Esophagus (tissue), 2 donors: Measurements from ENCODE around the gene ESR1. TPM values are rescaled to one million over a fixed set of nuclear protein-coding genes. Genes with fewer than 3 reads are reported as not detected.
"Not testable (repeated sequence)": the region's sequence is repeated elsewhere in the genome, so short reads cannot be mapped to it uniquely, and the experiment has no call there.

Experiments used
- H3K27ac ChIP-seq, 2 donors: one replicate each; pipeline ENCODE4 v1.5.1; 2013; ENCODE audit warnings: low read depth in 2 of 2, mild to moderate bottlenecking in 2 of 2, inconsistent platforms in 1 of 2, low read length in 1 of 2, moderate library complexity in 1 of 2
- H3K27me3 ChIP-seq, 2 donors: one replicate each; pipeline ENCODE4 v1.6.1; 2013; ENCODE audit warnings: low read length in 2 of 2, control low read depth in 1 of 2, mild to moderate bottlenecking in 1 of 2; ENCODE audit not compliant: insufficient read depth in 2 of 2, control insufficient read depth in 1 of 2
- H3K36me3 ChIP-seq, 2 donors: one replicate each; pipeline ENCODE4 v1.6.1; 2013; ENCODE audit warnings: low read length in 1 of 2; ENCODE audit not compliant: control insufficient read depth in 2 of 2, insufficient read depth in 2 of 2
- H3K4me1 ChIP-seq, 2 donors: one replicate each; pipeline ENCODE4 v1.6.1; 2013; ENCODE audit warnings: low read length in 1 of 2; ENCODE audit not compliant: control insufficient read depth in 2 of 2, insufficient read depth in 2 of 2
- H3K4me3 ChIP-seq, 2 donors: one replicate each; pipeline ENCODE4 v1.5.1; 2013; ENCODE audit warnings: low read length in 2 of 2, mild to moderate bottlenecking in 2 of 2, low read depth in 1 of 2, moderate library complexity in 1 of 2
- H3K9me3 ChIP-seq, 2 donors: one replicate each; pipeline ENCODE4 v1.6.1; 2013; ENCODE audit warnings: mild to moderate bottlenecking in 2 of 2, low read depth in 1 of 2, low read length in 1 of 2, moderate library complexity in 1 of 2; ENCODE audit not compliant: control insufficient read depth in 2 of 2, insufficient read depth in 1 of 2
- WGBS, 2 donors: extraction: QIAGEN DNeasy Blood & Tissue Kit; methylation state at CpG; one replicate each; pipeline ENCODE4 v1.1.7; 2013; 5-methylcytosine and 5-hydroxymethylcytosine counted together
- polyA plus RNA-seq, 2 donors: library from polyadenylated mRNA; stranded (reverse); fragments of 200-250 nt; gene quantifications; one replicate each; pipeline ENCODE4 v1.2.3, GENCODE V29; 2013
- donor health status: healthy with polysubstance abuse.
- donor health status: Bipolar disorder and iron deficiency.

ESR1 gene
- polyA plus RNA-seq, 2 donors: 0.05 to 0.14 TPM

GRCh38 chr6:152068622-152069261 is 261.3 kb downstream of the ESR1 start:
- Histone ChIP-seq H3K27ac (no peak overlapping the region), H3K4me1 (no peaks in the 10 kb centered on the region), H3K27me3 (no peaks in the 10 kb centered on the region), H3K9me3 (no peaks in the 10 kb centered on the region), H3K4me3 (no peak overlapping the region), H3K36me3 (no peaks in the 10 kb centered on the region)
- 82 to 90% methylated on average over 4 of the region's 4 CpGs for WGBS, 2 donors

DNA sequence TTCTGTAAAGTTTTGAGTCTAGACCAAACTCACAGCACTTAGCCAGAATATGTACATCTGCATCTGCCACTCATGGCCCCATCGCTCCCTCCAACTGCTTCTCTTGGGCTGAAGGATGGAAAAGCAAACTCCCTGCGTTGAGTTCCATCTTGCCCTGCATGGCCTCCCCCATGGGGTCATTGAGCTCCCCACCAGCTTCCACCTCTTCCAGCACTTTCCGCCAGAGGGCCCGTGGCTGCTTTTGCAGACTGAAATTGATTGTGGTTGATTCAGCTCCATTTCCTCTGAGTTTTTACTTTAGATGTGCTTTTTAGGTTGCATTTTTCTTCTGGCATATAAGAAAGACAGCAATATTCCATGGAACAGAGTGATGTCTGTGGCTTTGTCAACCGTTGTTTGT is 263.1 kb downstream of the ESR1 start:
- H3K4me3 ChIP-seq: no peak overlapping the region
- H3K27ac ChIP-seq: no peak overlapping the region
- 85 to 90% methylated on average over 5 of the region's 5 CpGs for WGBS, 2 donors

DNA sequence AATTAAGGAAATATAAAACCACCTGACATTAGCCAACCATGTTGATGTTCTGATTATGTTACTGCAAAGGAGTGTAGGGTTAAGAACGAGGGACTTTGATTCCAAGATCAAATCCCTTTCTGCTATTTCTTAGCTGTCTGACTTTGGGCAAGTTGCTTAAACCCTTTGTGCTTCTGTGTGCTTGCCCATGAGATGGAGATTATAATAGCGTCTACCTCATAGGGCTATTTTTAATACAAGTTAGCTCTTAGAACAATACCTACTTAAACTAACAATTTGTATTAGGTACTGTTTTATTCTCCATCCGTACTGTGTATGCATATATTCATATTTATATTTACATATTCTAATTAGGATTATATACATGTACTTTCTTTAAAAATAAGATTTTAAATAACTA is 263.8 kb downstream of the ESR1 start:
- Histone ChIP-seq H3K4me3 (no peak overlapping the region), H3K36me3 (no peaks in the 10 kb centered on the region), H3K27me3 (no peaks in the 10 kb centered on the region), H3K9me3 (no peaks in the 10 kb centered on the region), H3K27ac (no peak overlapping the region), H3K4me1 (no peaks in the 10 kb centered on the region)
- WGBS, 2 donors: 79 to 84% methylated on average over 3 of the region's 3 CpGs

More for the DNA sequence above, 263.1 kb downstream of the ESR1 start:
- Histone ChIP-seq H3K9me3 (no peaks in the 10 kb centered on the region), H3K4me1 (no peaks in the 10 kb centered on the region), H3K36me3 (no peaks in the 10 kb centered on the region), H3K27me3 (no peaks in the 10 kb centered on the region)

- no peaks in the 10 kb centered on the region for H3K27me3 ChIP-seq
- H3K36me3 ChIP-seq: no peaks in the 10 kb centered on the region
- H3K9me3 ChIP-seq: no peaks in the 10 kb centered on the region
- no peak overlapping the region for H3K27ac ChIP-seq
- WGBS, 2 donors: 62 to 68% methylated on average over 3 of the region's 3 CpGs
- no peak overlapping the region for H3K4me3 ChIP-seq
- H3K4me1 ChIP-seq: no peaks in the 10 kb centered on the region
Measured at GRCh38 chr6:152071843-152072242, 264.4 kb downstream of the ESR1 start.

DNA sequence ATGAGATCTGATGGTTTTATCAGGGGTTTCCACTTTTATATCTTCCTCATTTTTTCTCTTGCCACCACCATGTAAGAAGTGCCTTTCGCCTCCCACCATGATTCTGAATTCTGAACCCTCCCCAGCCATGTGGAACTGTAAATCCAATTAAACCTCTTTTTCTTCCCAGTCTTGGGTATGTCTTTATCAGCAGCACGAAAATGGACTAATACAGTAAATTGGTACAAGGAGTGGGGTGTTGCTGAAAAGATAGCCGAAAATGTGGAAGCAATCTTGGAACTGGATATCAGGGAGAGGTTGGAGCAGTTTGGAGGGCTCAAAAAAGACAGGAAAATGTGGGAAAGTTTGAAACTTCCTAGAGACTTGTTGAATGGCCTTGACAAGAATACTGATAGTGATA is 268.8 kb downstream of the ESR1 start:
- H3K36me3 ChIP-seq, H3K9me3 ChIP-seq, H3K27me3 ChIP-seq, H3K27ac ChIP-seq, H3K4me3 ChIP-seq, H3K4me1 ChIP-seq: not testable (repeated sequence)
- WGBS, 2 donors: 63 to 73% methylated on average over 3 of the region's 3 CpGs

DNA sequence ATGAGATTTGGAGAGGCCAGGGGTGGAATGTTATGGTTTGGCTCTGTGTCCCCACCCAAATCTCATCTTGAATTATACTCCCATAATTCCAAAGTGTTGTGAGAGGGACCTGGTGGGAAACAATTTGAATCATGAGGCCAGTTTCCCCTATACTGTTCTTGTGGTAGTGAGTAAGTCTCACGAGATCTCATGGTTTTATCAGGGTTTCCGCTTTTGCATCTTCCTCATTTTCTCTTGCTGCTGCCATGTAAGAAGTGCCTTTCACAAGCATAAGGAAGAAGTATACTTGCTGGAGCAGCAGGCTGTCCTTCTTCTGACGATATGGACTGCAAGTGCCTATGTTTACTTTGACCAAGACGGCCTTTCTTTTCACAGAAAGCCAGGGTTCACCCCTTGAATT is 270.5 kb downstream of the ESR1 start:
- H3K27ac ChIP-seq: no peak overlapping the region
- no peaks in the 10 kb centered on the region for H3K4me1 ChIP-seq
- H3K9me3 ChIP-seq: no peaks in the 10 kb centered on the region
- H3K4me3 ChIP-seq: no peak overlapping the region
- H3K36me3 ChIP-seq: no peaks in the 10 kb centered on the region
- no peaks in the 10 kb centered on the region for H3K27me3 ChIP-seq
- WGBS, 2 donors: 74 to 90% methylated on average over 4 of the region's 4 CpGs

GRCh38 chr6:152078804-152079203 is 271.3 kb downstream of the ESR1 start:
- Histone ChIP-seq H3K4me3 (no peak overlapping the region), H3K36me3 (no peaks in the 10 kb centered on the region), H3K27ac (no peak overlapping the region), H3K9me3 (no peaks in the 10 kb centered on the region), H3K4me1 (no peaks in the 10 kb centered on the region), H3K27me3 (no peaks in the 10 kb centered on the region)
- 74 to 77% methylated on average over 7 of the region's 7 CpGs for WGBS, 2 donors

- Histone ChIP-seq H3K9me3 (no peaks in the 10 kb centered on the region), H3K27me3 (no peaks in the 10 kb centered on the region), H3K36me3 (no peaks in the 10 kb centered on the region), H3K4me3 (no peak overlapping the region), H3K4me1 (no peaks in the 10 kb centered on the region), H3K27ac (no peak overlapping the region)
- 77 to 82% methylated on average over 4 of the region's 4 CpGs for WGBS, 2 donors
Measured at GRCh38 chr6:152085451-152085921, 278.0 kb downstream of the ESR1 start.

DNA sequence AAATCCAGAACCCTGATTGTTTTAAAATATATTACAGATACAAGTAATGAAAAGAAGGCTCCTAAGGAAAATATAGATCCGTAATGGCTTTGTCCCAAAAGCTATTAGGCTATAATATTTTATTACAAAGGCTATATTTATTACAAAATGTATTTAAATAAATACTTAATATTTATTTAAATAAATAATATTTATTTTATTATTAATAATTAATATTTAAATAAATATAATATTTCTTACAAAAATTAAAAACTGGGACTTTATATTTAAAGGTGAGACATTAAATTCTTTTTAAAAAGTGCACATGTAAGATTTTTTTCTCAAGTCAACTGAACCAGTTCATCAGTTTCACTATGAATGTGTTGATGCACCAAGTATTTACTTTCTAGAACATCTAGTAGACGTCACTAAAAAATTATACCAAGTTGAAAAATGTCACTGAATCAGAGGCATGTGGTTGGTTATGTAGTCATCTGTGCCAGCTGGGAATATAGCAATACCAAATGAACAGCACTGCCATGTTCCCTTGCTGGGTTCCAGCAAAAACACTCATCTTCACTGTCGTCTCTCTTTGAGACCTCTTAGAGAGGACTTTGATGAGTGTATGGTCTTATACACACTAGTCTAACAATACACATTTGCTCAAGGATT is 278.9 kb downstream of the ESR1 start:
- H3K27ac ChIP-seq: no peak overlapping the region
- no peak overlapping the region for H3K4me3 ChIP-seq
- H3K36me3 ChIP-seq: no peaks in the 10 kb centered on the region
- no peaks in the 10 kb centered on the region for H3K27me3 ChIP-seq
- H3K4me1 ChIP-seq: no peaks in the 10 kb centered on the region
- H3K9me3 ChIP-seq: no peaks in the 10 kb centered on the region
- WGBS, 2 donors: 66 to 80% methylated on average over 3 of the region's 3 CpGs

GRCh38 chr6:152087096-152087495 is 279.6 kb downstream of the ESR1 start:
- peaks cover 0 to 6% of the 10 kb centered on the region in 2 donors for H3K4me1 ChIP-seq
- H3K27ac ChIP-seq: no peak overlapping the region
- no peaks in the 10 kb centered on the region for H3K9me3 ChIP-seq
- 55 to 58% methylated on average over 2 of the region's 2 CpGs for WGBS, 2 donors
- H3K27me3 ChIP-seq: no peaks in the 10 kb centered on the region
- no peaks in the 10 kb centered on the region for H3K36me3 ChIP-seq
- H3K4me3 ChIP-seq: no peak overlapping the region
